ENCODE data around the gene ZGPAT. TPM values are rescaled to one million over a fixed set of nuclear protein-coding genes. Genes with fewer than 3 reads are reported as not detected.
"Not testable (repeated sequence)": the region's sequence is repeated elsewhere in the genome, so short reads cannot be mapped to it uniquely, and the experiment has no call there.

Gene ZGPAT, protein sequence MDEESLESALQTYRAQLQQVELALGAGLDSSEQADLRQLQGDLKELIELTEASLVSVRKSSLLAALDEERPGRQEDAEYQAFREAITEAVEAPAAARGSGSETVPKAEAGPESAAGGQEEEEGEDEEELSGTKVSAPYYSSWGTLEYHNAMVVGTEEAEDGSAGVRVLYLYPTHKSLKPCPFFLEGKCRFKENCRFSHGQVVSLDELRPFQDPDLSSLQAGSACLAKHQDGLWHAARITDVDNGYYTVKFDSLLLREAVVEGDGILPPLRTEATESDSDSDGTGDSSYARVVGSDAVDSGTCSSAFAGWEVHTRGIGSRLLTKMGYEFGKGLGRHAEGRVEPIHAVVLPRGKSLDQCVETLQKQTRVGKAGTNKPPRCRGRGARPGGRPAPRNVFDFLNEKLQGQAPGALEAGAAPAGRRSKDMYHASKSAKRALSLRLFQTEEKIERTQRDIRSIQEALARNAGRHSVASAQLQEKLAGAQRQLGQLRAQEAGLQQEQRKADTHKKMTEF
- total RNA-seq = 21.2 and 30.6 TPM in 2 replicates

DNA sequence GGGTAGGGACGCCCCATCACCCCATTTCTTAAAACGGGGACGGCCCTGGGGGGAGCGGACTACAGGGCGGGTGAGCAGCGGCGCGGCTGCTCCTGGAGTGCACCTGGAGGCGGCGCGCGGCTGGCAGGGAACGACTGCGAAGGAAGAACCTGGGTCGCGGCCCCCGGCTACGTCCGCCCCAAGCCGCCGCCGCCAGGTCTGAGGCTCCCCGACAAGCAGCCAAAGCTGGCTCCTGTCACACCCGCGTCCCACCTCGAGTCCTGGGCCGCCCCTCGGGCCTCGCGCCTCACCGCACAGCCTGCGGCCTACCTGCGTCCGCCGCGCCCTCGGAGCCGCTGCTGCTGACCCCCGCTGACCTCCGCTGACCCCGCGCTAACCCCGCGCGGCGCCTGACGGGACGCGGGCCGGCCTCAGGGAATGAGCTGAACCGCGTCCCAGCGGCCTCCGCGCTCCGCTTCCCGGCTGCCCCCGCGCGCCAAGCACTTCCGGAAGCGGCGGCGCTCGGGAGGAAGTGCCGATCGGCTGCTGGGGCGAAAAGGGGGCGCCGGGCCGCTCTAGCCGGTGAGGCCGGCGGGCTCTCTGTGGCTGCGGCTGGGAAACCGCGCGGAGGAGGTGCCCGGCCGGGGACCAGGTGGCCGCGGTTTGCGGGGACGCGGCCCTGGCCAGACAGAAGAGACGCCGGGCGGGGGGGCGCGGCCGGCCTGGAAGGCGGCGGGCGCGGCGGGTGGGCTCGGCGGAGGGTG lies at the start of gene ZGPAT, which contains the start of gene ARFRP1:
ZGPAT (plus strand) TSS at position 482 of the 743 bp plus-strand sequence. CDS start 542 bp downstream, outside the sequence.
ARFRP1 (minus strand) TSS at position 419 of the 743 bp plus-strand sequence. CDS start 885 bp downstream, outside the sequence.
- peak; percentile 40 for DNase-seq (ENCODE audit: low read depth, low spot score)

DNA sequence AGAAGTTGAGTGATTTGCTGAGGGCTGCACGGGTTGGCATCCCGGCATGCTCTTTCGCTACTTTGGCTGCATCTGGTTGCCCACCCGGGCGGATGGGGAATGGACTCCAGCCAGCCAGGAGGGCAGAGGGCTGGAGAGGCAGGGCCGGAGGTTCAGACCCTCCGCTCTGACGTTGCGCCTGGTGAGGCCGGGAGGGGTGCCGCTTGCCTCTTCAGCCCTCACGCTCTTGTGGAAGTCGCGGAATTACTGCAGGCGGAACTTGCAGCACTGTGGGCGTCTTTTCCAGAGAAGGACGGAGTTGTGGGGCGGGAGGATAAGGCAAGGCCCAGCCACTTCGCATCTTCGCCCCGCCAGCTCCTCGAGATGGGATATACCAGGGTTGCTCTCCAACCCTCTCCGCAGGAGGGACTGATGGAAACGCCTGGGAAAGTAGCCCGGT lies 49.1 kb upstream of the ZGPAT start:
- DNase-seq (ENCODE audit: low read depth, low spot score) = no peak

DNA sequence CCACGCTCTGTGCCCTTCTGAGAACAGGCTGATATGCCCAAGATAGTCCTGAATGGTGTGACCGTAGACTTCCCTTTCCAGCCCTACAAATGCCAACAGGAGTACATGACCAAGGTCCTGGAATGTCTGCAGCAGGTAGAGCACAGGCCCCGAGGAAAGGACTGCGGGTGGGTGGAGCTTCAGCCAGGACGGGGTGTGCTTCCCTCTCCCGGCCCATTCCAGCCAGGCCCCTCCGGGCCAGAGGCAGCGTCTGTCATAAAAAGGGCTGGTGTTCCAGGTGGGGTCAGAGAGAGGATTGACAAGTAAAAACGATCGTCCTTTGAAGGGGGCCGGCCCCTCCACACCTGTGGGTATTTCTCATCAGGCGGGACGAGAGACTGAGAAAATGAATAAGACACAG lies 48.5 kb upstream of the ZGPAT start:
- DNase-seq (ENCODE audit: low read depth, low spot score) = no peak

DNA sequence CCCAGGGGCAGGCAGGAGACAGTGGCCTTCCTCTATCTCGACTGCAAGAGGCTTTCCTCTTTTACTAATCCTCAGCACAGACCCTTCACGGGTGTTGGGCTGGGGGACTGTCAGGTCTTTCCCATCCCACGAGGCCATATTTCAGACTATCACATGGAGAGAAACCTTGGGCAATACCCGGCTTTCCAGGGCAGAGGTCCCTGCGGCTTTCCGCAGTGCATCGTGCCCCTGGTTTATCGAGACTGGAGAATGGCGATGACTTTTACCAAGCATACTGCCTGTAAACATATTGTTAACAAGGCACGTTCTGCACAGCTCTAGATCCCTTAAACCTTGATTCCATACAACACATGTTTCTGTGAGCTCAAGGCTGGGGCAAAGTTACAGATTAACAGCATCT lies 47.7 kb upstream of the ZGPAT start:
- DNase-seq (ENCODE audit: low read depth, low spot score) = not testable (repeated sequence)

- DNase-seq (ENCODE audit: low read depth, low spot score) = no peak
Measured at GRCh38 chr20:63660622-63661021, 47.2 kb upstream of the ZGPAT start.

- DNase-seq (ENCODE audit: low read depth, low spot score) = no peak
Measured at GRCh38 chr20:63661108-63661507, 46.7 kb upstream of the ZGPAT start.

- no peak for DNase-seq (ENCODE audit: low read depth, low spot score)
Measured at GRCh38 chr20:63661959-63662812, 45.7 kb upstream of the ZGPAT start.

DNA sequence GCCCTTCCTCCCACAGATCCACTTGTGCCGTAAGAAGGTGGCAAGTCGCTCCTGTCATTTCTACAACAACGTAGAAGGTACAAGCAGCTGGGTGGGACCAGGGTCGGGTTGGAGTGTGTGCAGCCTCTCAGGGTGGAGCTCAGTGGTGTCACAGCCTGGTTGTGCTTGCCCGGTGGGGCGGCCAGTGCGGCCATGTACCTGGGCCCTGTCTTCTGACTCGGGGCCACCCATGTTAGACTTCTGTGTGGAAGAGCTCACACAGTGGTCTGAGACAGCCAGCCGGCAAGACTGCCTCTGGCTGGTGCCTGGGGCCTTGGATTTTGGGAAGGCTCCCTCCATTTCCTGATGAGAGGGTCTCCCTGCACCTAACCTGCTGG lies 45.0 kb upstream of the ZGPAT start:
- no peak for DNase-seq (ENCODE audit: low read depth, low spot score)

GRCh38 chr20:63663332-63664066 lies 44.3 kb upstream of the ZGPAT start:
- no peak for DNase-seq (ENCODE audit: low read depth, low spot score)

GRCh38 chr20:63664143-63664851 lies 43.5 kb upstream of the ZGPAT start:
- no peak for DNase-seq (ENCODE audit: low read depth, low spot score)

- DNase-seq (ENCODE audit: low read depth, low spot score) = no peak
Measured at GRCh38 chr20:63664861-63665594, 42.8 kb upstream of the ZGPAT start.

GRCh38 chr20:63665708-63666107 lies 42.1 kb upstream of the ZGPAT start:
- DNase-seq (ENCODE audit: low read depth, low spot score) = no peak

GRCh38 chr20:63667858-63668257 lies 40.0 kb upstream of the ZGPAT start:
- no peak for DNase-seq (ENCODE audit: low read depth, low spot score)

- DNase-seq (ENCODE audit: low read depth, low spot score) = no peak
Measured at GRCh38 chr20:63668351-63668750, 39.5 kb upstream of the ZGPAT start.

GRCh38 chr20:63671695-63672094 lies 36.1 kb upstream of the ZGPAT start:
- DNase-seq (ENCODE audit: low read depth, low spot score) = not testable (repeated sequence)

GRCh38 chr20:63672666-63673065 lies 35.2 kb upstream of the ZGPAT start:
- DNase-seq (ENCODE audit: low read depth, low spot score) = no peak

GRCh38 chr20:63673951-63674350 lies 33.9 kb upstream of the ZGPAT start:
- no peak for DNase-seq (ENCODE audit: low read depth, low spot score)

DNA sequence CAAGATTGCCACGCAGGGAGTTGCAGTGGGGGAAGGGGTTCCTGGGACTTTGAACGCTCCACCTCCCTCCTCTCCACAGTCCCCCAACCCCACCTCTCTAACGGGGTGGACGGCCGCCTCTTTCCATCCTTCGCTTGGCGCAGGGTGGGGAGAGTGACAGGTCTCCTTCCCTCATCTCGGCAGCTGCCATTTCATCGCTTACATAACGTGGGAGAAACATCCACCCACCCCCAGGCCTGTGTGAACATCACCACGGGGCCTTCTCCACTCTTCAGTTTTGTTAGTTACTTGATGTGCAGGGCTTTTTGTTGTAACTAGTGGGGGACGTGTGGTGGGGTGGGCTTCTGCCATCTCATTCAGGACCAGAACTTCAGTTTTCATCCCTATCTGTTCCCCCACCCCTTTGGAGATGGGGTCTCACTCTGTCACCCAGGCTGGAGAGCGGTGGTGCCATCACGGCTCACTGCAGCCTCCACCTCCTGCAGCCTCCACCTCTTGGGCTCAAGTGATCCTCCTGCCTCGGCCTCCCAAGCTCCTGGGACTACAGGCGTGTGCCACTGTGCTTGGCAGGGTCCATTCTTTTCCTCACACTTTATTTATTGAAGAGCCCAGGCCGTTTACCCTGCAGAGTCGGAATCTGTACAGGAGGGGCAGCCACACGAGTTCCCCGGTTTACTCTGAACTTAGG lies 32.0 kb upstream of the ZGPAT start:
- DNase-seq (ENCODE audit: low read depth, low spot score) = no peak

GRCh38 chr20:63678071-63678470 lies 29.8 kb upstream of the ZGPAT start:
- no peak for DNase-seq (ENCODE audit: low read depth, low spot score)

Data from pulmonary artery endothelial cell (primary cell).